Measurements from ENCODE around the gene RSPRY1.
"Not testable (repeated sequence)": the region's sequence is repeated elsewhere in the genome, so short reads cannot be mapped to it uniquely, and the experiment has no call there.

Gene RSPRY1

DNA sequence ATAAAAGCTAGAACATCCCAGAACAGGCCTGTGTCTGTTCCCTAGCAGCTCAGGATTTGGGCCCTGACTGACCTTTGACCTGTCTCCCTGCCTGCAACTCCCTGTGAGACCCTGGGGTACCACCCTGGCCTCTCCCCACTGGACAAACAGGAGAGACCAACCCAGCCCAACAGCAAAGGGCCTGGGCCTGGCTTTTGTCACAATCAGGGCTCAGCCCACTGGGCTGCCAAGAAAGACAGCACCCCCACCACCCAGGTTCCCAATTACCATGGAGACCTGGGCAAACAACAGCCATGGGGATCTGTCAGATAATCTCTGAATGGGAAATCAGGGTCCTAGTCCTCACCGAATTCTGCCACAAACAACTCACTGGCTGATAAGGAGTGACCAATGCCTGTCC lies 87.2 kb downstream of the RSPRY1 start:
- Histone ChIP-seq H2AK5ac (ENCODE audit: low read length) (no peak overlapping the region), H3K79me1 (ENCODE audit: low read length) (no peaks in the 10 kb centered on the region), H3K4ac (ENCODE audit: low read depth, low read length) (no peak overlapping the region), H3K18ac (ENCODE audit: low read length) (no peak overlapping the region), H4K12ac (ENCODE audit: low read depth, low read length) (no peak overlapping the region), H3K9me3 (ENCODE audit: insufficient read depth, low read depth, low read length) (no peaks in the 10 kb centered on the region), H3K36me3 (ENCODE audit: control insufficient read depth in 1 of 2, insufficient read depth in 2 of 2, low read length in 2 of 2) (no peaks in the 10 kb centered on the region), H3K27me3 (ENCODE audit: insufficient read depth, low read length) (no peaks in the 10 kb centered on the region), H3K4me1 (ENCODE audit: control insufficient read depth in 1 of 2, insufficient read depth in 2 of 2, low read length in 2 of 2) (peaks cover 6 to 9% of the 10 kb centered on the region in 2 experiments), H4K91ac (ENCODE audit: low read depth, low read length) (no peak overlapping the region), H3K4me2 (ENCODE audit: low read length) (no peak overlapping the region), H4K8ac (ENCODE audit: low read depth, low read length) (no peak overlapping the region), H2BK120ac (ENCODE audit: insufficient read depth, low read length, poor library complexity) (no peak overlapping the region), H2AFZ (ENCODE audit: insufficient read depth, low read length, poor library complexity) (no peak overlapping the region), H2BK12ac (ENCODE audit: low read length) (no peak overlapping the region), H3K4me3 (ENCODE audit: low read depth, low read length) (no peak overlapping the region), H3K79me2 (ENCODE audit: control insufficient read depth, insufficient read depth, low read length, poor library complexity) (no peaks in the 10 kb centered on the region), H3K27ac (ENCODE audit: low read depth, low read length) (no peak overlapping the region), H2BK5ac (ENCODE audit: low read depth, low read length, poor library complexity) (no peak overlapping the region), H3K23ac (ENCODE audit: low read length) (no peak overlapping the region), H3K14ac (ENCODE audit: low read length) (no peak overlapping the region), H3K9ac (ENCODE audit: low read length) (no peak overlapping the region)
- DNase-seq, result no peak
- no CpG with 5 or more reads among the region's 1 CpG for WGBS (ENCODE audit: extremely low coverage, insufficient coverage, insufficient read length)

DNA sequence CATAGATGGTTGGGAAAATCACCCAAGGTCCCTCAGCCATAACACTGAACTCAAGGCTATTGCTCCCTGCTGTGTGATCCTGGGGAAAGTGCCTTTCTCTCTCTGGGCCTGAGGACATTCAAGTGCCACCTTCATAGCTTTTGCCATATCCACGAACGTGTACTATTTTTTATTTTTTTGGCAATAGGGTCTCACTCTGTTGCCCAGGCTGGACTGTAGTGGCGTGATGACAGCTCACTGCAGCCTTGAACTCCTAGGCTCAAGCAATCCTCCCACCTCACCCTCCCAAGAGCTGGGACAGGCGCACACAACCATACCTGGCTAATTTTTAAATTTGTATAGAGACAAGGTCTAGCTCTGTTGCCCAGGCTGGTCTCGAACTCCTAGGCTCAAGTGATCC lies 87.7 kb downstream of the RSPRY1 start:
- Histone ChIP-seq H3K9me3 (ENCODE audit: insufficient read depth, low read depth, low read length) (no peaks in the 10 kb centered on the region), H3K14ac (ENCODE audit: low read length) (no peak overlapping the region), H3K4me1 (ENCODE audit: control insufficient read depth in 1 of 2, insufficient read depth in 2 of 2, low read length in 2 of 2) (peaks cover 6 to 9% of the 10 kb centered on the region in 2 experiments), H3K4ac (ENCODE audit: low read depth, low read length) (no peak overlapping the region), H2AK5ac (ENCODE audit: low read length) (no peak overlapping the region), H4K12ac (ENCODE audit: low read depth, low read length) (no peak overlapping the region), H2BK120ac (ENCODE audit: insufficient read depth, low read length, poor library complexity) (no peak overlapping the region), H2AFZ (ENCODE audit: insufficient read depth, low read length, poor library complexity) (no peak overlapping the region), H3K4me2 (ENCODE audit: low read length) (no peak overlapping the region), H4K8ac (ENCODE audit: low read depth, low read length) (no peak overlapping the region), H3K79me2 (ENCODE audit: control insufficient read depth, insufficient read depth, low read length, poor library complexity) (no peaks in the 10 kb centered on the region), H3K23ac (ENCODE audit: low read length) (no peak overlapping the region), H3K4me3 (ENCODE audit: low read depth, low read length) (no peak overlapping the region), H3K27me3 (ENCODE audit: insufficient read depth, low read length) (no peaks in the 10 kb centered on the region), H3K27ac (ENCODE audit: low read depth, low read length) (no peak overlapping the region), H2BK12ac (ENCODE audit: low read length) (no peak overlapping the region), H3K36me3 (ENCODE audit: control insufficient read depth in 1 of 2, insufficient read depth in 2 of 2, low read length in 2 of 2) (no peaks in the 10 kb centered on the region), H3K9ac (ENCODE audit: low read length) (no peak overlapping the region), H3K18ac (ENCODE audit: low read length) (no peak overlapping the region), H4K91ac (ENCODE audit: low read depth, low read length) (no peak overlapping the region), H3K79me1 (ENCODE audit: low read length) (no peaks in the 10 kb centered on the region), H2BK5ac (ENCODE audit: low read depth, low read length, poor library complexity) (no peak overlapping the region)
- no peak for DNase-seq
- no CpG with 5 or more reads among the region's 5 CpGs for WGBS (ENCODE audit: extremely low coverage, insufficient coverage, insufficient read length)

DNA sequence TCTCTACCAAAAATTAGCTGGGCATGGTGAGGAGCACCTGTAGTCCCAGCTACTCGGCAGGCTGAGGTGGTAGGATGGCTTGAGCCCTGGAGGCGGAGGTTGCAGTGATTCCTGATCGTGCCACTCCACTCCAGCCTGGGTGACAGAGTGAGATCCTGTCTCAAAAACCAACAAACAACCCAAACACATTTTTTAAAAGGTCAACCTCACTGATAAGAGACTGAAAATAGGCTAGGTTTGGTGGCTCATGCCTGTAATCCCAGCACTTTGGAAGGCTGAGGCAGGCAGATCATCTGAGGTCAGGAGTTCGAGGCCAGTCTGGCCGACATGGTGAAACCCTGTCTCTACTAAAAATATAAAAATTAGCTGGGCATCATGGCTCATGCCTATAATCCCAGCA lies 89.8 kb downstream of the RSPRY1 start:
- not testable (repeated sequence) for H3K9me3 ChIP-seq (ENCODE audit: insufficient read depth, low read depth, low read length); H2AK5ac ChIP-seq (ENCODE audit: low read length); H2AFZ ChIP-seq (ENCODE audit: insufficient read depth, low read length, poor library complexity); H4K8ac ChIP-seq (ENCODE audit: low read depth, low read length); H3K23ac ChIP-seq (ENCODE audit: low read length); H3K4me2 ChIP-seq (ENCODE audit: low read length); H4K91ac ChIP-seq (ENCODE audit: low read depth, low read length); DNase-seq; H3K79me1 ChIP-seq (ENCODE audit: low read length); H3K4me3 ChIP-seq (ENCODE audit: low read depth, low read length); H3K18ac ChIP-seq (ENCODE audit: low read length); H4K12ac ChIP-seq (ENCODE audit: low read depth, low read length); H3K27ac ChIP-seq (ENCODE audit: low read depth, low read length); H3K79me2 ChIP-seq (ENCODE audit: control insufficient read depth, insufficient read depth, low read length, poor library complexity); H2BK120ac ChIP-seq (ENCODE audit: insufficient read depth, low read length, poor library complexity); H3K4me1 ChIP-seq (ENCODE audit: control insufficient read depth in 1 of 2, insufficient read depth in 2 of 2, low read length in 2 of 2); H2BK12ac ChIP-seq (ENCODE audit: low read length); H3K4ac ChIP-seq (ENCODE audit: low read depth, low read length); H3K14ac ChIP-seq (ENCODE audit: low read length); H3K36me3 ChIP-seq (ENCODE audit: control insufficient read depth in 1 of 2, insufficient read depth in 2 of 2, low read length in 2 of 2); H3K27me3 ChIP-seq (ENCODE audit: insufficient read depth, low read length); H3K9ac ChIP-seq (ENCODE audit: low read length); H2BK5ac ChIP-seq (ENCODE audit: low read depth, low read length, poor library complexity)
- WGBS (ENCODE audit: extremely low coverage, insufficient coverage, insufficient read length), result no CpG with 5 or more reads among the region's 5 CpGs

DNA sequence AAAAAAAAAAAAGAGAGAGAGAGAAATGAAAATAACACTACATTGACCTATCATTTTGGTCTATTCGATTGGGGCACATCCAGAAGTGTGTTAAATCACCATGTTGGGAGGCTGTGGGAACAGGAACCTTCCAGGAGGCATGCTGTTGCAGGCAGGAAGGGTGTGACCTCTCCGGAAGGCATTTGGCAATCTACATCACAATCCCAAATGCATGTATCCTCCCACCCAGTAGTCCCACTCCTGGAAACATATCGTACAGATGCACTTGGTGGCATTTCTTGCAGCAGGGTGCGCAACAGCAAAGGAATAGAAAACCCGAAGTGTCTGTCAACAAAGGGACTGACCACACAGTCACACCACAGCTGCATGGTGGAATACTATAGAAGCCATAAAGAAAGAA lies 90.5 kb downstream of the RSPRY1 start:
- no peaks in the 10 kb centered on the region for H3K9me3 ChIP-seq (ENCODE audit: insufficient read depth, low read depth, low read length)

More for the DNA sequence above, 90.5 kb downstream of the RSPRY1 start:
- H3K4me1 ChIP-seq (ENCODE audit: control insufficient read depth in 1 of 2, insufficient read depth in 2 of 2, low read length in 2 of 2), result peaks cover 6 to 9% of the 10 kb centered on the region in 2 experiments
- H3K27me3 ChIP-seq (ENCODE audit: insufficient read depth, low read length), result no peaks in the 10 kb centered on the region
- no peaks in the 10 kb centered on the region for H3K36me3 ChIP-seq (ENCODE audit: control insufficient read depth in 1 of 2, insufficient read depth in 2 of 2, low read length in 2 of 2)
- H3K9ac ChIP-seq (ENCODE audit: low read length), result no peak overlapping the region
- no peak overlapping the region for H4K12ac ChIP-seq (ENCODE audit: low read depth, low read length)
- H3K14ac ChIP-seq (ENCODE audit: low read length), result no peak overlapping the region
- H2AK5ac ChIP-seq (ENCODE audit: low read length), result no peak overlapping the region
- H3K4ac ChIP-seq (ENCODE audit: low read depth, low read length), result no peak overlapping the region
- H3K79me2 ChIP-seq (ENCODE audit: control insufficient read depth, insufficient read depth, low read length, poor library complexity), result no peaks in the 10 kb centered on the region
- peak in 1 of 2 donors; percentile 44 for DNase-seq
- H2AFZ ChIP-seq (ENCODE audit: insufficient read depth, low read length, poor library complexity), result no peak overlapping the region
- H2BK120ac ChIP-seq (ENCODE audit: insufficient read depth, low read length, poor library complexity), result no peak overlapping the region
- H3K4me3 ChIP-seq (ENCODE audit: low read depth, low read length), result no peak overlapping the region
- H3K79me1 ChIP-seq (ENCODE audit: low read length), result no peaks in the 10 kb centered on the region
- H2BK12ac ChIP-seq (ENCODE audit: low read length), result no peak overlapping the region
- no peak overlapping the region for H3K4me2 ChIP-seq (ENCODE audit: low read length)
- H3K18ac ChIP-seq (ENCODE audit: low read length), result no peak overlapping the region
- no peak overlapping the region for H4K8ac ChIP-seq (ENCODE audit: low read depth, low read length)
- no peak overlapping the region for H4K91ac ChIP-seq (ENCODE audit: low read depth, low read length)
- no peak overlapping the region for H2BK5ac ChIP-seq (ENCODE audit: low read depth, low read length, poor library complexity)
- H3K23ac ChIP-seq (ENCODE audit: low read length), result no peak overlapping the region
- H3K27ac ChIP-seq (ENCODE audit: low read depth, low read length), result no peak overlapping the region
- no CpG with 5 or more reads among the region's 5 CpGs for WGBS (ENCODE audit: extremely low coverage, insufficient coverage, insufficient read length)
